A673 (cell line): Measurements from ENCODE around the gene POMGNT1.

Experiments used
- CTCF ChIP-seq: fragments of 300-800, 200-600 bp; sonication (generic); conservative IDR thresholded peaks from 2 replicates; pipeline ENCODE4 v1.5.1; 2017; ENCODE audit warnings: low read depth, mild to moderate bottlenecking, antibody characterized with exemption, low read length, moderate library complexity, mixed read lengths
- EZH2 ChIP-seq: fragments of 200-600 bp; sonication (generic); IDR thresholded peaks from 2 replicates; pipeline ENCODE4 v1.6.1; 2017; ENCODE audit warnings: borderline replicate concordance, low read depth, mild to moderate bottlenecking, mixed read lengths, antibody characterized with exemption, low read length; ENCODE audit not compliant: poor library complexity, severe bottlenecking

DNA sequence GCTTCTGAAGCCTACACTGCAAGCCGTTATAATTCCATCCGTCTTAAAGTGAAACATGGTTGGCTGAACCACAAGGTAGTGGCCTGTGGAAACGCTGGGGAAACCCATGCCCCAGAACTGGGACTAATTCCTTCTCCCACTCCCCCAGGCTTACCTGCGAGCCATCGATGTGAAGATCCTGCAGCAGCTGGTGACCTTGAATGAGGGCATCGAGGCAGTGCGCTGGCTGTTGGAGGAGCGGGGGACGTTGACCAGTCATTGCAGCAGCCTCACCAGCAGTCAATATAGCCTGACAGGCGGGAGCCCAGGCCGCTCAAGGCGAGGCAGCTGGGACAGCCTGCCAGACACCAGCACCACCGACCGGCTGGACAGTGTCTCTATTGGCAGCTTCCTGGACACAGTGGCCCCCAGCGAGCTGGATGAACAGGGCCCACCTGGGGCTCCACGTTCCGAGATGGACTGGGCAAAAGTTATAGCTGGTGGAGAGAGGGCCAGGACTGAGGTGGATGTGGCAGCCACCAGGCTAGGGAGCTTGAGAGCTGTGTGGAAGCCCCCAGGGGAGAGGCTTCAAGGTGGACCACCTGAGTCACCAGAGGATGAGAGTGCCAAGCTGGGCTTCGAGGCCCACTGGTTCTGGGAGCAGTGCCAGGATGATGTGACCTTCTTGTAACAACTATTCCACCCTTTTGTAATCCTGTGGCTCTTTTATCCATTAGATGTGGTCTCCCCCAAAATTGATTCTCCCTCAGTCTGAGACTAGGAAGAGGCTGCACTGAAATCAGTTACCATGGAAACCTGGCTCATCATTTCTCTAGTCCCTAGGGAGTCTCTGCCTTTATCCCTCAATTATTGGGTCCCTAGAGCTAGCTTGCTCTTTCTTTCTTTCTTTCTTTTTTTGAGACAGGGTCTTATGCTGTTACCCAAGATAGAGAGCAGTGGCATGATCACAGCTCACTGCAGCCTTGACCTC is 21.6 kb upstream of the POMGNT1 start:
- TF ChIP-seq CTCF (no peak), EZH2 (no peak)
